ENCODE results near the gene EPB41L5. TPM values are rescaled to one million over a fixed set of nuclear protein-coding genes. Genes with fewer than 3 reads are reported as not detected.

EPB41L5 gene
- total RNA-seq, 4 donors from 2014 or later: 13.7 to 49.7 (median 21.1) TPM

DNA sequence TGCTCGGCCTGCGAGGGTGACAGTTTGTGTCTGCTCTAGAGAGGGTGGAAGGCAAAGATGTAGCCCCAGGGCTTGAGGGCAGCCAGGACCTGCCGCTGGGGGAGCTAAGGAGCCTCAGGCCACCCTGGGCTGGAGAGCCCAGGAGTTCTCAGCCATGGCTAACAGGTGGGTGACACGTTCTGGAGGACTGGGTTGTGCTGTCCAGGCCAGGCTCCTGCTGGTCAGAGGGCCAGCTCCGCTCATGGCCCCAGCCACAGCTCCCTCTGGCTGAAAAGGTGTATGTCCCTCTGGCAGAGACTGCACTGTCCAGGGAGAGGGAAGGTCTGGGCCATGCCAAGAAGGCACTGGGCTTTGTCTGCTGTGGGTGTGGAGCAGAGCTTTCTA lies 191.1 kb downstream of the EPB41L5 start:
- Histone ChIP-seq H3K27ac (no peak overlapping the region), H3K27me3 (no peaks in the 10 kb centered on the region), H3K4me1 (peaks cover 0 to 7% (median 0%) of the 10 kb centered on the region in 3 donors), H3K36me3 (no peaks in the 10 kb centered on the region), H3K4me3 (no peak overlapping the region), H3K9me3 (no peaks in the 10 kb centered on the region)
- TF ChIP-seq POLR2A (IDR thresholded peaks at IDR 0.05) (no peak), EP300 (IDR thresholded peaks at IDR 0.05) (no peak), POLR2AphosphoS5 (IDR thresholded peaks at IDR 0.05) (no peak)
- TF ChIP-seq, protein P1, sequence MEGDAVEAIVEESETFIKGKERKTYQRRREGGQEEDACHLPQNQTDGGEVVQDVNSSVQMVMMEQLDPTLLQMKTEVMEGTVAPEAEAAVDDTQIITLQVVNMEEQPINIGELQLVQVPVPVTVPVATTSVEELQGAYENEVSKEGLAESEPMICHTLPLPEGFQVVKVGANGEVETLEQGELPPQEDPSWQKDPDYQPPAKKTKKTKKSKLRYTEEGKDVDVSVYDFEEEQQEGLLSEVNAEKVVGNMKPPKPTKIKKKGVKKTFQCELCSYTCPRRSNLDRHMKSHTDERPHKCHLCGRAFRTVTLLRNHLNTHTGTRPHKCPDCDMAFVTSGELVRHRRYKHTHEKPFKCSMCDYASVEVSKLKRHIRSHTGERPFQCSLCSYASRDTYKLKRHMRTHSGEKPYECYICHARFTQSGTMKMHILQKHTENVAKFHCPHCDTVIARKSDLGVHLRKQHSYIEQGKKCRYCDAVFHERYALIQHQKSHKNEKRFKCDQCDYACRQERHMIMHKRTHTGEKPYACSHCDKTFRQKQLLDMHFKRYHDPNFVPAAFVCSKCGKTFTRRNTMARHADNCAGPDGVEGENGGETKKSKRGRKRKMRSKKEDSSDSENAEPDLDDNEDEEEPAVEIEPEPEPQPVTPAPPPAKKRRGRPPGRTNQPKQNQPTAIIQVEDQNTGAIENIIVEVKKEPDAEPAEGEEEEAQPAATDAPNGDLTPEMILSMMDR (IDR thresholded peaks at IDR 0.05): no peak
- ATAC-seq: no peak
- WGBS, 2 donors (ENCODE audit: low coverage in 1 of 2): 100% methylated on average over 1 of the region's 5 CpGs; no CpG with 5 or more reads in 1 of the 2 donors

DNA sequence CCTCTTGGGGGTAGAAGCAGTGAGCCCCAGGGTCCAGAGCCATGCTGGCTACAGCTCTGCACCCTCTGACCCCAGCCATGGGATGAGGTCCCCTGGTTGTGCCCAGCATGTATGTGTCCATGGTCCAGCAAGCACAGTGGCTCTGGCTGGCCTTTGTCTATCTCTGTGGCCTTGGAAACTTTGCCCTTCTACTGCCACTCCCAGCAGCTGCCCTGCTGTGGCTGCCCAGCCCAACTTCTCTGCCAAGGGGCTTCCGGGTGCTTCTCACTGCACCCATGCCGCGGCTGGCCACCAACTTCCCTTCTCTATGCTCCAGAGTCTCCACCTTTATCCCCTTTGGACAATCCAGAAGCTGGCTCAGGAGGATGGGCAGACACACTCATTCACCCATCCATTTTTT lies 191.5 kb downstream of the EPB41L5 start:
- 51 to 67% methylated on average over 3 of the region's 3 CpGs for WGBS, 2 donors (ENCODE audit: low coverage in 1 of 2)
- no peak for ATAC-seq
- Histone ChIP-seq H3K36me3 (no peaks in the 10 kb centered on the region), H3K4me3 (no peak overlapping the region), H3K27me3 (no peaks in the 10 kb centered on the region), H3K4me1 (peaks cover 0 to 7% (median 0%) of the 10 kb centered on the region in 3 donors), H3K27ac (no peak overlapping the region), H3K9me3 (no peaks in the 10 kb centered on the region)
- no peak for TF ChIP-seq POLR2AphosphoS5 (IDR thresholded peaks at IDR 0.05)
- TF ChIP-seq EP300 (IDR thresholded peaks at IDR 0.05): no peak
- TF ChIP-seq POLR2A (IDR thresholded peaks at IDR 0.05): no peak
- TF ChIP-seq, protein P1 (IDR thresholded peaks at IDR 0.05): no peak

DNA sequence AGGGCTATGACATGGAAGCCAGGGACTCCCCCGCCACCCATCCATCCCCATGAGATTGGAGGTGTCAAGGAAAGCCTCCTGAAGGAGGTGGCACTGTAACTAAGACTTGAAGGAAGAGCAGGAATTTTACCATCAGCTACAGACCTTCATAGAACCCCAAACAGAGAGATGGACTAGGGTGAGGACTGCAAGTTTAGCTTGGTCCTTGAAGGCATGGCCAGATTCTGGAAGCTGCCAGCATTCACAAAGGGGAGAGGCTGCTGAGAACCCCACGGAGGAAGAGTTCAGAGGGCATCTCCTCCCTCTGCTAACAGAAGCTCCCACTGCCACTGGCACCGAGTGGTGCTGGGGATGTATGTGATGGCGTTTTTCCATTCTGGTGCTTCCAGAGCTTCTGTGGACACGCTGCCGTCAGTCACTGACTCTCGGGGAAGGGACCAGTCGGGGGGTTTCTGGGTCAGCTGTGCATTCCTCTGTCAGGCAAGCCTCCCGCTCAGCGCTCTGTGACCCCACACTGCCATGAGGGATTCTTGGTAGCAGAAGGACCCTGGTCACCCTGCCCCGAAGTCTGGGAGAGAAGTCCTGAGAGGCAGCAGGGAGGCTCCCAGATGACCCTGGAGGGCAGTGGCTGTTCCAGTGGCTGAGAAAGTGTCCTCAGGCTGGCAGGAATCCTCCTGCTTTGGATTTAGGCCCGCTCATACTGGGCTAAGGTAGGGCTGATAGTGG lies 192.2 kb downstream of the EPB41L5 start:
- WGBS, 2 donors (ENCODE audit: low coverage in 1 of 2): 17 to 73% methylated on average over 1 to 3 of the region's 12 CpGs
- no peaks in the 10 kb centered on the region for H3K9me3 ChIP-seq
- H3K4me3 ChIP-seq: no peak overlapping the region
- no peak for ATAC-seq
- no peaks in the 10 kb centered on the region for H3K27me3 ChIP-seq
- peaks cover 0 to 7% (median 0%) of the 10 kb centered on the region in 3 donors for H3K4me1 ChIP-seq
- no peak for TF ChIP-seq EP300 (IDR thresholded peaks at IDR 0.05)
- TF ChIP-seq POLR2A (IDR thresholded peaks at IDR 0.05): no peak
- TF ChIP-seq, protein P1 (IDR thresholded peaks at IDR 0.05): no peak
- no peak for TF ChIP-seq POLR2AphosphoS5 (IDR thresholded peaks at IDR 0.05)
- H3K27ac ChIP-seq: no peak overlapping the region
- no peaks in the 10 kb centered on the region for H3K36me3 ChIP-seq

DNA sequence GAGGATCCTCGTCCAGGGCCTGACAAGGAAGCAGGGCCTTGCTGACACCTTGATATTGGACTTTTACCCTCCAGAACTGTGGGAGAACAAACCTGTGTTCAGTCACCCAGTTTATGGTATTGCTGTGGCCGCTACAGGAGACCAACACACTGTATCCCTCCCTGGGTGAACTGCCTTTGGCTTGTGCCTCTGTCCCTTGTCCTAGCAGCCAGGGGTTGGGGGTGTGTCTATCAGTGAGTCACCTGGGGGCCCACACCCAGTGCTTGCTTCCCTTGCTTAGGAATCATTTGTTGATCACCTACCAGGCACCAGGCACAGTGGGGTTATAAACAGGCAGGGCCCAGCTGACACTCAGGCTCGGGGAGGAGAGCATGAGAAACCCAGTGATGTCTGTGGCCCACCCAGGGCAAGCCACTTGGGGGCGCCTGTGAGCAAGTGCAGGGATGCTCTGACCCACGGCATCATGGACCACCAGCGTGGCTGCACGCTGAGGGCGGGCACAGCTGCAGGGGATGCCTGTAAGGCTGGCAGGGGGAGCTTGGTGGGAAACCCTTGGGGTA lies 193.2 kb downstream of the EPB41L5 start:
- Histone ChIP-seq H3K36me3 (no peaks in the 10 kb centered on the region), H3K9me3 (no peaks in the 10 kb centered on the region)

More for the DNA sequence above, 193.2 kb downstream of the EPB41L5 start:
- Histone ChIP-seq H3K27ac (no peak overlapping the region), H3K4me1 (peaks cover 0 to 7% (median 0%) of the 10 kb centered on the region in 3 donors), H3K27me3 (no peaks in the 10 kb centered on the region), H3K4me3 (no peak overlapping the region)
- ATAC-seq: no peak
- TF ChIP-seq, protein P1 (IDR thresholded peaks at IDR 0.05): peak in 1 of 4 experiments; percentile 49
- no peak for TF ChIP-seq POLR2AphosphoS5 (IDR thresholded peaks at IDR 0.05)
- 53 to 80% methylated on average over 1 to 2 of the region's 8 CpGs for WGBS, 2 donors (ENCODE audit: low coverage in 1 of 2)
